Body of pancreas (tissue), 4 donors: ENCODE results near the gene OAS1. TPM values are rescaled to one million over a fixed set of nuclear protein-coding genes. Genes with fewer than 3 reads are reported as not detected.

Experiments
- ATAC-seq: fragments of 150-250 bp; one replicate; pipeline ENCODE4 v1.9.1; 2016
- DNase-seq, 4 donors: peaks; one replicate each; pipeline ENCODE4 v3.0.0-alpha.2; 2019
- H3K27ac ChIP-seq, 4 donors: fragments of 200-600 bp; sonication (generic); 1 replicate in 3 of 4; 2 replicates in 1 of 4; pipeline versions ENCODE4 v1.5.1 to v1.6.1; 2016 to 2019; ENCODE audit warnings: mild to moderate bottlenecking in 1 of 4, mixed read lengths in 1 of 4, moderate library complexity in 1 of 4
- H3K27me3 ChIP-seq, 2 donors: fragments of 200-600 bp; sonication (generic); one replicate each; pipeline ENCODE4 v1.6.0; 2016; ENCODE audit warnings: mild to moderate bottlenecking in 1 of 2
- H3K36me3 ChIP-seq, 2 donors: fragments of 200-600 bp; sonication (generic); replicated peaks in 1 of 2; 2 replicates each; pipeline ENCODE4 v1.5.1; 2016; ENCODE audit warnings: low read depth in 2 of 2; ENCODE audit not compliant: insufficient read depth in 1 of 2
- H3K4me1 ChIP-seq: fragments of 200-600 bp; sonication (generic); one replicate; pipeline ENCODE4 v1.6.0; 2016
- H3K4me3 ChIP-seq, 2 donors: fragments of 200-600 bp; sonication (generic); 1 replicate in 1 of 2; 2 replicates in 1 of 2; pipeline ENCODE4 v1.5.1; 2016 to 2019
- H3K9me3 ChIP-seq, 3 donors: fragments of 200-600 bp; sonication (generic); 1 replicate in 2 of 3; 2 replicates in 1 of 3; pipeline ENCODE4 v1.5.1; 2016
- CTCF ChIP-seq, 7 experiments: fragments of 450-650 bp in 4 of 7; fragments of 200-600 bp in 3 of 7; sonication (generic) in 3 of 7; IDR thresholded peaks; one replicate each; pipeline ENCODE4 v1.5.1; 2016 to 2019; ENCODE audit warnings: antibody characterized with exemption in 7 of 7
- POLR2A ChIP-seq, 3 donors: fragments of 450-650 bp; IDR thresholded peaks; one replicate each; pipeline ENCODE4 v1.6.1; 2016; ENCODE audit warnings: antibody characterized with exemption in 3 of 3, mild to moderate bottlenecking in 2 of 3
- WGBS, 2 donors: methylation state at CpG; one replicate each; pipeline ENCODE4 v1.1.5; 2017; 5-methylcytosine and 5-hydroxymethylcytosine counted together
- intact Hi-C: fragments of 100-400 bp; cut with DNase I; formaldehyde crosslinking; loops from one replicate; pipeline ENCODE4 v1.15.1; 2023
- total RNA-seq, 2 donors: library from RNA; depleted of rRNA; stranded (reverse); fragments of >200 nt; gene quantifications; one replicate each; pipeline ENCODE4 v1.1.0, GENCODE V29; 2016

OAS1 gene
- total RNA-seq, 2 donors from 2014 or later: 4.3 to 7.8 TPM

- no peaks in the 10 kb centered on the region for H3K27me3 ChIP-seq
- peaks cover 14% of the 10 kb centered on the region for H3K4me1 ChIP-seq
- H3K27ac ChIP-seq: peak overlapping the region; percentile 48 to 79 (median 76)
- H3K9me3 ChIP-seq: no peaks in the 10 kb centered on the region
- TF ChIP-seq POLR2A (IDR thresholded peaks at IDR 0.05) (no peak), CTCF (IDR thresholded peaks at IDR 0.05) (no peak)
- DNase-seq: no peak
- WGBS, 2 donors: 16 to 19% methylated on average over 8 to 11 of the region's 11 CpGs
- peak overlapping the region; percentile 34 to 84 for H3K4me3 ChIP-seq
- ATAC-seq: peak; percentile 4
- no peaks in the 10 kb centered on the region for H3K36me3 ChIP-seq
- intact Hi-C loops: no loop called here
These were observed 32.0 kb downstream of the OAS1 start for GRCh38 chr12:112938751-112939150.

GRCh38 chr12:112939761-112940381 is 33.1 kb downstream of the OAS1 start:
- TF ChIP-seq CTCF (IDR thresholded peaks at IDR 0.05) (no peak), POLR2A (IDR thresholded peaks at IDR 0.05) (no peak)
- intact Hi-C loops: no loop called here
- no peak for ATAC-seq

GRCh38 chr12:112941528-112942335 is 35.0 kb downstream of the OAS1 start:
- intact Hi-C loops: no loop called here
- DNase-seq (no peak), ATAC-seq (no peak)
- Histone ChIP-seq H3K4me1 (peaks cover 14% of the 10 kb centered on the region), H3K27me3 (no peaks in the 10 kb centered on the region), H3K36me3 (no peaks in the 10 kb centered on the region), H3K27ac (no peak overlapping the region), H3K4me3 (no peak overlapping the region), H3K9me3 (no peaks in the 10 kb centered on the region)
- WGBS, 2 donors: 87 to 92% methylated on average over 8 to 16 of the region's 16 CpGs
- TF ChIP-seq CTCF (IDR thresholded peaks at IDR 0.05) (no peak), POLR2A (IDR thresholded peaks at IDR 0.05) (no peak)

More at GRCh38 chr12:112939761-112940381, 33.1 kb downstream of the OAS1 start:
- H3K4me3 ChIP-seq: no peak overlapping the region
- no peaks in the 10 kb centered on the region for H3K9me3 ChIP-seq
- H3K36me3 ChIP-seq: no peaks in the 10 kb centered on the region
- H3K27ac ChIP-seq: no peak overlapping the region
- DNase-seq: no peak
- 53 to 71% methylated on average over 7 of the region's 7 CpGs for WGBS, 2 donors
- H3K4me1 ChIP-seq: peaks cover 14% of the 10 kb centered on the region
- no peaks in the 10 kb centered on the region for H3K27me3 ChIP-seq

- no peaks in the 10 kb centered on the region for H3K36me3 ChIP-seq
- no peak overlapping the region for H3K4me3 ChIP-seq
- H3K27ac ChIP-seq: no peak overlapping the region
- H3K27me3 ChIP-seq: no peaks in the 10 kb centered on the region
- peaks cover 14% of the 10 kb centered on the region for H3K4me1 ChIP-seq
- 92 to 94% methylated on average over 1 of the region's 1 CpG for WGBS, 2 donors
- DNase-seq (no peak), ATAC-seq (no peak)
- no peaks in the 10 kb centered on the region for H3K9me3 ChIP-seq
- TF ChIP-seq CTCF (IDR thresholded peaks at IDR 0.05) (no peak), POLR2A (IDR thresholded peaks at IDR 0.05) (no peak)
- intact Hi-C loops: no loop called here
These were observed 35.8 kb downstream of the OAS1 start for GRCh38 chr12:112942572-112942971.
